ENCODE data around the gene ATXN1.

DNA sequence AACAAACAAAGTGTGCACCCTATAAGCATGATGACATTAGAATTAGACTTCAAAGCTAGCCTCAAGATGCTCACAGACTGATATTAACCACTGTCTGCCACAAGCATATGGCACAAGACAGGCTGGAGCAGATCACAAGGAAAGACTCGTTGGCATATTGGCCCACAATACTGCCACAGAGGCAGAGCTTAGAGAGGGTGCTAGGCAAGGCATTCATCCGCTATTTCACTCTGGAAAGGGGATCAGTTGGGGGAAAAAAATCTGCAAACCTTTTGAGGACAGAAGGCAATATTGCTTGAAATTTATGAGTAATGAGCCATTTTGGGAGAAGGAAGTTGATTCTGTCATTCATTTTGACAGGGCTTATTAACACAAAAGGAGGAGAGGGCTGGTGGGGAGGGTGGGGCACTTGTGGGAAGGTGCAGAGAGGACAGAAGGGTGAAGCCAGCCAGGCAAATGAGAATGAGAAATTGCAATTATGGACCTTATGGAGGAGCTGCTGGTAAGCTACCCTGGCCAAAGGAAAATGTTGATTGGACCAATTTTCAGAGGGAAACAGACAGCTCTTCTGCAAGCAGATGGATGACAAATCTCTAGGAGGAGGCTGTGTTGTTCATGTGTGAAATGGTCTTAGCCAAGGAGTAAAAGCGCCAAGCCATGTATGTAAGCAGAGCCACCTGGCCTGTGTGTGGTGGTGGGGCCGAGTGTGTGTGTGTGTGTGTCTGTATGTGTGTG, 335.2 kb downstream of the ATXN1 start:
- TF ChIP-seq CHD2 (IDR thresholded peaks at IDR 0.05; ENCODE audit: low read length, partially characterized antibody), result no peak
- TF ChIP-seq, protein P1, sequence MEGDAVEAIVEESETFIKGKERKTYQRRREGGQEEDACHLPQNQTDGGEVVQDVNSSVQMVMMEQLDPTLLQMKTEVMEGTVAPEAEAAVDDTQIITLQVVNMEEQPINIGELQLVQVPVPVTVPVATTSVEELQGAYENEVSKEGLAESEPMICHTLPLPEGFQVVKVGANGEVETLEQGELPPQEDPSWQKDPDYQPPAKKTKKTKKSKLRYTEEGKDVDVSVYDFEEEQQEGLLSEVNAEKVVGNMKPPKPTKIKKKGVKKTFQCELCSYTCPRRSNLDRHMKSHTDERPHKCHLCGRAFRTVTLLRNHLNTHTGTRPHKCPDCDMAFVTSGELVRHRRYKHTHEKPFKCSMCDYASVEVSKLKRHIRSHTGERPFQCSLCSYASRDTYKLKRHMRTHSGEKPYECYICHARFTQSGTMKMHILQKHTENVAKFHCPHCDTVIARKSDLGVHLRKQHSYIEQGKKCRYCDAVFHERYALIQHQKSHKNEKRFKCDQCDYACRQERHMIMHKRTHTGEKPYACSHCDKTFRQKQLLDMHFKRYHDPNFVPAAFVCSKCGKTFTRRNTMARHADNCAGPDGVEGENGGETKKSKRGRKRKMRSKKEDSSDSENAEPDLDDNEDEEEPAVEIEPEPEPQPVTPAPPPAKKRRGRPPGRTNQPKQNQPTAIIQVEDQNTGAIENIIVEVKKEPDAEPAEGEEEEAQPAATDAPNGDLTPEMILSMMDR (IDR thresholded peaks at IDR 0.05), result no peak
- no peak for TF ChIP-seq MEF2A (IDR thresholded peaks at IDR 0.05; ENCODE audit: borderline replicate concordance, low read depth)
- TF ChIP-seq RAD21 (IDR thresholded peaks at IDR 0.05; ENCODE audit: low read length), result no peak
- TF ChIP-seq NRF1 (IDR thresholded peaks at IDR 0.05; ENCODE audit: low read depth, low read length), result no peak
- no peak for TF ChIP-seq FOSL2 (IDR thresholded peaks at IDR 0.05; ENCODE audit: borderline replicate concordance, low read depth)
- TF ChIP-seq SIN3A (IDR thresholded peaks at IDR 0.05; ENCODE audit: borderline replicate concordance, low read depth, low read length), result no peak
- TF ChIP-seq EP300 (IDR thresholded peaks at IDR 0.05; ENCODE audit: borderline replicate concordance in 1 of 2, low read depth in 1 of 2, low read length in 1 of 2), result no peak
- no peak for TF ChIP-seq REST (IDR thresholded peaks at IDR 0.05; ENCODE audit: low read depth, low read length)
- no peak for TF ChIP-seq RCOR1 (IDR thresholded peaks at IDR 0.05; ENCODE audit: low read length)
- no peak for TF ChIP-seq ZBTB33 (IDR thresholded peaks at IDR 0.05; ENCODE audit: borderline replicate concordance, low read depth)

Data from SK-N-SH (cell line).